WI38 (cell line): ENCODE results near the gene SEC14L5.

Experiments used
- H3K4me3 ChIP-seq: 2 replicates; pipeline ENCODE4 v1.5.1; 2011; ENCODE audit warnings: low read depth, mild to moderate bottlenecking, control low read depth, low read length
- CTCF ChIP-seq: IDR thresholded peaks from 2 replicates; pipeline ENCODE4 v1.5.1; 2012; ENCODE audit warnings: low read depth, mild to moderate bottlenecking, control low read depth, low read length

SEC14L5 gene

GRCh38 chr16:4989391-4990006 lies 31.4 kb downstream of the SEC14L5 start:
- TF ChIP-seq CTCF, result no peak
- no peak overlapping the region for H3K4me3 ChIP-seq

GRCh38 chr16:4990415-4990814 lies 32.3 kb downstream of the SEC14L5 start:
- no peak overlapping the region for H3K4me3 ChIP-seq

GRCh38 chr16:4991754-4992153 lies 33.6 kb downstream of the SEC14L5 start:
- no peak overlapping the region for H3K4me3 ChIP-seq

More at GRCh38 chr16:4990415-4990814, 32.3 kb downstream of the SEC14L5 start:
- no peak for TF ChIP-seq CTCF

GRCh38 chr16:4994719-4995434 lies 36.7 kb downstream of the SEC14L5 start:
- no peak overlapping the region for H3K4me3 ChIP-seq
- no peak for TF ChIP-seq CTCF

More at GRCh38 chr16:4991754-4992153, 33.6 kb downstream of the SEC14L5 start:
- no peak for TF ChIP-seq CTCF

GRCh38 chr16:5000573-5001001 lies 42.5 kb downstream of the SEC14L5 start:
- TF ChIP-seq CTCF, result no peak
- no peak overlapping the region for H3K4me3 ChIP-seq

GRCh38 chr16:5001571-5001970 lies 43.4 kb downstream of the SEC14L5 start:
- no peak for TF ChIP-seq CTCF
- H3K4me3 ChIP-seq, result no peak overlapping the region

- no peak for TF ChIP-seq CTCF
- H3K4me3 ChIP-seq, result no peak overlapping the region
Observed at GRCh38 chr16:5001986-5002385, 43.9 kb downstream of the SEC14L5 start.
